HepG2 (cell line): Measurements from ENCODE around the gene KLHDC4. TPM values are rescaled to one million over a fixed set of nuclear protein-coding genes. Genes with fewer than 3 reads are reported as not detected.

Experiments used
- ATAC-seq: fragments of 200-7000 bp; cut with Tn5 transposase; 3 replicates; pipeline ENCODE4 v1.9.1; 2020; ENCODE audit warnings: mild to moderate bottlenecking, moderate library complexity
- BruUV-seq: library from RNA; stranded (reverse); fragments of 400-500 nt; replicated peaks from 2 replicates; lab custom pipeline; 2021; lab: Mats Ljungman, UMichigan
- CTCF ChIA-PET: fragments of 300-600 bp; formaldehyde crosslinking; extraction: SDS; loops from one replicate; lab custom pipeline; 2021; ENCODE audit warnings: low total read pairs, inconsistent platforms, low intra/inter-chr PET ratio; lab: Yijun Ruan, JAX
- POLR2A ChIA-PET: fragments of 350-600 bp; sonication (Branson Sonifier 250); formaldehyde crosslinking; loops from one replicate; lab custom pipeline; 2020; ENCODE audit warnings: antibody characterized with exemption, inconsistent platforms; lab: Yijun Ruan, JAX
- DNase-seq: peaks from one replicate; pipeline ENCODE4 v3.0.0-alpha.2; 2015; ENCODE audit warnings: low spot score
- FAIRE-seq: peaks from 3 replicates; lab custom pipeline; 2011; peaks lifted over from hg19 to GRCh38; lab: Jason Lieb, UNC
- H2AFZ ChIP-seq: one replicate; pipeline ENCODE4 v1.6.1; 2011; ENCODE audit warnings: low read length, inconsistent platforms
- H3K27ac ChIP-seq: fragments of 300-600 bp; 3 replicates; pipeline ENCODE4 v1.8.0; 2011; ENCODE audit warnings: mixed run types, mild to moderate bottlenecking, mixed read lengths, low read length, inconsistent platforms; ENCODE audit not compliant: insufficient read depth; ENCODE audit errors: extremely low read length
- H3K27me3 ChIP-seq, 2 experiments: fragments of 200-600 bp in 1 of 2; 2 replicates in 1 of 2; 3 replicates in 1 of 2; pipeline versions ENCODE4 v1.6.0 to v1.8.0; 2011; ENCODE audit warnings: low read length in 2 of 2, mild to moderate bottlenecking in 2 of 2, moderate library complexity in 2 of 2, inconsistent platforms in 1 of 2; ENCODE audit not compliant: insufficient read depth in 2 of 2, control insufficient read depth in 1 of 2
- H3K36me3 ChIP-seq, 2 experiments: fragments of 200-600 bp in 1 of 2; replicated peaks in 1 of 2; 2 replicates in 1 of 2; 3 replicates in 1 of 2; pipeline versions ENCODE4 v1.5.1 to v1.8.0; 2011; ENCODE audit warnings: low read length in 2 of 2, inconsistent platforms in 1 of 2; ENCODE audit not compliant: insufficient read depth in 2 of 2, control insufficient read depth in 1 of 2
- H3K4me1 ChIP-seq: 2 replicates; pipeline ENCODE4 v1.5.1; 2012; ENCODE audit warnings: low read length, inconsistent platforms; ENCODE audit not compliant: insufficient read depth
- H3K4me2 ChIP-seq: 2 replicates; pipeline ENCODE4 v1.6.0; 2011; ENCODE audit warnings: low read depth, low read length, inconsistent platforms
- H3K4me3 ChIP-seq, 3 experiments: fragments of 200-600 bp in 1 of 3; sonication (generic), shearing (Covaris generic) in 1 of 3; replicated peaks in 1 of 3; 2 replicates each; pipeline ENCODE4 v1.5.1; 2011 to 2016; ENCODE audit warnings: low read length in 3 of 3, inconsistent platforms in 2 of 3, low read depth in 2 of 3, mild to moderate bottlenecking in 2 of 3, control low read depth in 1 of 3, mixed read lengths in 1 of 3; ENCODE audit not compliant: insufficient read depth in 1 of 3
- H3K79me2 ChIP-seq: one replicate; pipeline ENCODE4 v1.6.1; 2011; ENCODE audit warnings: low read length, inconsistent platforms; ENCODE audit not compliant: insufficient read depth
- H3K9ac ChIP-seq: 2 replicates; pipeline ENCODE4 v1.6.0; 2011; ENCODE audit warnings: mild to moderate bottlenecking, low read depth, low read length, inconsistent platforms; ENCODE audit not compliant: insufficient read depth
- H3K9me3 ChIP-seq: 2 replicates; pipeline ENCODE4 v1.5.1; 2012; ENCODE audit warnings: mild to moderate bottlenecking, low read length
- H4K20me1 ChIP-seq: 2 replicates; pipeline ENCODE4 v1.6.0; 2011; ENCODE audit warnings: inconsistent platforms, mild to moderate bottlenecking, low read length, moderate library complexity; ENCODE audit not compliant: insufficient read depth
- CREM ChIP-seq, 2 experiments: sonication (generic) in 1 of 2; formaldehyde crosslinking in 1 of 2; IDR thresholded peaks; 2 replicates each; pipeline versions ENCODE4 v1.4.0 to v1.6.1; 2016 to 2020; ENCODE audit warnings: antibody characterized with exemption in 1 of 2, mild to moderate bottlenecking in 1 of 2, missing genetic modification reagents in 1 of 2
- GLMP ChIP-seq: sonication (generic); formaldehyde crosslinking; IDR thresholded peaks from 2 replicates; pipeline ENCODE4 v1.9.0; 2021; ENCODE audit warnings: missing genetic modification reagents, mild to moderate bottlenecking, borderline replicate concordance
- MNT ChIP-seq: fragments of 450-650 bp; IDR thresholded peaks from 2 replicates; pipeline ENCODE4 v1.6.1; 2016
- SRSF1 ChIP-seq: fragments of 200-400 bp; formaldehyde crosslinking; optimal IDR thresholded peaks from 2 replicates; pipeline ENCODE3; 2017; ENCODE audit warnings: mild to moderate bottlenecking, low read depth, low read length, moderate library complexity
- SRY ChIP-seq: sonication (generic); formaldehyde crosslinking; IDR thresholded peaks from 2 replicates; pipeline ENCODE4 v1.8.0; 2022; ENCODE audit warnings: mild to moderate bottlenecking, missing genetic modification reagents
- TGIF2 ChIP-seq: IDR thresholded peaks from 2 replicates; pipeline ENCODE4 v1.6.1; 2016; ENCODE audit warnings: control low read depth, missing compliant biosample characterization
- ZBTB26 ChIP-seq: IDR thresholded peaks from 2 replicates; pipeline ENCODE4 v1.6.1; 2016; ENCODE audit warnings: missing compliant biosample characterization, missing genetic modification reagents, borderline replicate concordance
- ZNF446 ChIP-seq: sonication (generic); formaldehyde crosslinking; IDR thresholded peaks from 2 replicates; pipeline ENCODE4 v1.5.0; 2020; ENCODE audit warnings: mild to moderate bottlenecking, missing genetic modification reagents
- ZNF768 ChIP-seq: sonication (generic); formaldehyde crosslinking; IDR thresholded peaks from 2 replicates; pipeline ENCODE4 v1.4.0; 2020; ENCODE audit warnings: missing genetic modification reagents
- WGBS: methylation state at CpG from one replicate; pipeline ENCODE4 v1.1.6; 2017; ENCODE audit warnings: low lambda C conversion rate; 5-methylcytosine and 5-hydroxymethylcytosine counted together
- in situ Hi-C: cut with HindIII; loops from 2 replicates; pipeline ENCODE4 v1.10.0; 2017; ENCODE audit warnings: low pct_unique_long_range_greater_than_20kb; ENCODE audit not compliant: extremely low pct_ligation_motif_present
- intact Hi-C: fragments of 100-400 bp; cut with micrococcal nuclease; formaldehyde crosslinking; loops from one replicate; pipeline ENCODE4 v1.10.0; 2022; ENCODE audit not compliant: unreplicated experiment
- polyA plus RNA-seq, 8 experiments: library from polyadenylated mRNA; depleted of rRNA in 3 of 8; stranded (reverse) in 7 of 8; unstranded in 1 of 8; fragments of >200 nt; fragmentation: Illumina TruSeq in 4 of 8; extraction: Trizol in 4 of 8; gene quantifications; 2 replicates each; pipeline versions ENCODE4 v1.2.1 to v1.2.3, GENCODE V29; 2011 to 2016; ENCODE audit warnings: low read depth in 4 of 8, missing spikeins in 1 of 8, mixed read lengths in 1 of 8; ENCODE audit not compliant: insufficient read depth in 1 of 8
- total RNA-seq, 5 experiments: library from RNA; depleted of rRNA; stranded (reverse); fragments of >200 nt; fragmentation: Illumina TruSeq; extraction: Trizol; gene quantifications; 2 replicates each; pipeline ENCODE4 v1.2.3, GENCODE V29; 2016; ENCODE audit warnings: low read depth in 1 of 5
- TF ChIP-seq, protein P1 (sequence below): sonication (generic); formaldehyde crosslinking; conservative IDR thresholded peaks from 2 replicates; pipeline ENCODE4 v1.4.0; 2020; ENCODE audit warnings: mild to moderate bottlenecking, missing genetic modification reagents, moderate library complexity

KLHDC4 gene
- total and polyA plus RNA-seq, 2 of the 13 experiments (the other 11 are each of a cell fraction or from before 2014, with no cell fraction given): 18.7 to 31.8 TPM

DNA sequence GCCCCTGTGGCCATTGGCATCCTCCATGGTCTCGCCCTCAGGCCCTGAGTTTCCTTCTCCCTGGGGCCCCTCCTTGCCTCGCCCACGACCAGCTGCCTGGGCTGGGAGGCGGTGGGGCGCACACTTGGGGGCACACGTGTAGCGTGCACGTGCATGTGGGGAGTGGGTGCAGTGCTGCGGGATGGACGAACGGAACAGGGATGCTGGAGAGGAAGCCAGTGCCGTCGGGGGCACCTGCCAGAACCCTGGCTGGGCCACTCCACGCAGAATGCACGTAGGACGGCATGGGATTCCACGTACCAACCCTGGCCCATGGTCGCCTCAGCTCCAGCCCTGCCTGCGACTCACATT lies 80.4 kb downstream of the KLHDC4 start:
- ChIA-PET POLR2A (no interaction called here), CTCF (no interaction called here)
- Histone ChIP-seq H3K27ac (no peak overlapping the region), H3K4me1 (no peaks in the 10 kb centered on the region), H3K79me2 (no peaks in the 10 kb centered on the region), H2AFZ (no peak overlapping the region), H3K36me3 (no peaks in the 10 kb centered on the region), H3K4me2 (no peak overlapping the region), H3K4me3 (no peak overlapping the region), H4K20me1 (peaks cover 9% of the 10 kb centered on the region; the same call in 1 of the 2 replicates), H3K9me3 (no peaks in the 10 kb centered on the region), H3K9ac (no peak overlapping the region), H3K27me3 (peaks cover 17 to 80% of the 10 kb centered on the region in 2 experiments)
- in situ Hi-C loops: no loop called here
- TF ChIP-seq CREM (IDR thresholded peaks at IDR 0.05) (no peak), CREM (CRISPR knock-in tag; IDR thresholded peaks at IDR 0.05) (no peak), GLMP (no peak), ZNF768 (CRISPR knock-in tag) (0 out of 2 replicates have a peak, but pooled peaks have one; percentile 17), MNT (0 out of 2 replicates have a peak, but pooled peaks have one; percentile 8), TGIF2 (no peak), ZNF446 (no peak), ZBTB26 (CRISPR knock-in tag) (no peak), SRSF1 (no peak), SRY (no peak)
- TF ChIP-seq, protein P1, sequence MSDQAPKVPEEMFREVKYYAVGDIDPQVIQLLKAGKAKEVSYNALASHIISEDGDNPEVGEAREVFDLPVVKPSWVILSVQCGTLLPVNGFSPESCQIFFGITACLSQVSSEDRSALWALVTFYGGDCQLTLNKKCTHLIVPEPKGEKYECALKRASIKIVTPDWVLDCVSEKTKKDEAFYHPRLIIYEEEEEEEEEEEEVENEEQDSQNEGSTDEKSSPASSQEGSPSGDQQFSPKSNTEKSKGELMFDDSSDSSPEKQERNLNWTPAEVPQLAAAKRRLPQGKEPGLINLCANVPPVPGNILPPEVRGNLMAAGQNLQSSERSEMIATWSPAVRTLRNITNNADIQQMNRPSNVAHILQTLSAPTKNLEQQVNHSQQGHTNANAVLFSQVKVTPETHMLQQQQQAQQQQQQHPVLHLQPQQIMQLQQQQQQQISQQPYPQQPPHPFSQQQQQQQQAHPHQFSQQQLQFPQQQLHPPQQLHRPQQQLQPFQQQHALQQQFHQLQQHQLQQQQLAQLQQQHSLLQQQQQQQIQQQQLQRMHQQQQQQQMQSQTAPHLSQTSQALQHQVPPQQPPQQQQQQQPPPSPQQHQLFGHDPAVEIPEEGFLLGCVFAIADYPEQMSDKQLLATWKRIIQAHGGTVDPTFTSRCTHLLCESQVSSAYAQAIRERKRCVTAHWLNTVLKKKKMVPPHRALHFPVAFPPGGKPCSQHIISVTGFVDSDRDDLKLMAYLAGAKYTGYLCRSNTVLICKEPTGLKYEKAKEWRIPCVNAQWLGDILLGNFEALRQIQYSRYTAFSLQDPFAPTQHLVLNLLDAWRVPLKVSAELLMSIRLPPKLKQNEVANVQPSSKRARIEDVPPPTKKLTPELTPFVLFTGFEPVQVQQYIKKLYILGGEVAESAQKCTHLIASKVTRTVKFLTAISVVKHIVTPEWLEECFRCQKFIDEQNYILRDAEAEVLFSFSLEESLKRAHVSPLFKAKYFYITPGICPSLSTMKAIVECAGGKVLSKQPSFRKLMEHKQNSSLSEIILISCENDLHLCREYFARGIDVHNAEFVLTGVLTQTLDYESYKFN (CRISPR knock-in tag): no peak
- DNase-seq: no peak
- 49% methylated on average over 19 of the region's 19 CpGs for WGBS
- ATAC-seq: no peak
- intact Hi-C loops: no loop called here
- BruUV-seq: no TSS peak
- FAIRE-seq: no peak
